HG03378 (cell line): ENCODE data around the gene NSDHL.

Experiments
- ATAC-seq: cut with Tn5 transposase; IDR thresholded peaks from one replicate; pipeline ENCODE4 v1.9.1; 2021; ENCODE audit warnings: mild to moderate bottlenecking, moderate library complexity; ENCODE audit not compliant: unreplicated experiment

NSDHL gene

DNA sequence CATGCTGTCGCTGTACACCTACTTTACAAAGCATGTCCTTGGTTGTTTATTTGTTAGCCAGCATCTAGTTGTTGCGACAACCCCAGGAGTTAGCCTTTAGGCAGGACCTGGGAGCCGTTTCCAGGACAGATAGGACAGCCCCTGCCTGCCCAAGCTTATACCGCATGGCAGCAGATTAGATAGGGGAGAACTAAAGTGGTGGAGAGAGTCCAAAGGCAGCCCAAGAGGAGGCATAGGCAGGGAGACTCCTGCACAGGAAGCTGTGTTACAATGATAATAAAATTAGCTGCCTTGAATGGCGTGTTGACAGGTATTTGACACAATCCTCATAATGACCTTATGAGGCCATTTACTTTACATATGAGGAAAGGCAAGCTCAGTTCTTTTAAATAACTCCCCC lies 13.0 kb downstream of the NSDHL start:
- no peak for ATAC-seq

DNA sequence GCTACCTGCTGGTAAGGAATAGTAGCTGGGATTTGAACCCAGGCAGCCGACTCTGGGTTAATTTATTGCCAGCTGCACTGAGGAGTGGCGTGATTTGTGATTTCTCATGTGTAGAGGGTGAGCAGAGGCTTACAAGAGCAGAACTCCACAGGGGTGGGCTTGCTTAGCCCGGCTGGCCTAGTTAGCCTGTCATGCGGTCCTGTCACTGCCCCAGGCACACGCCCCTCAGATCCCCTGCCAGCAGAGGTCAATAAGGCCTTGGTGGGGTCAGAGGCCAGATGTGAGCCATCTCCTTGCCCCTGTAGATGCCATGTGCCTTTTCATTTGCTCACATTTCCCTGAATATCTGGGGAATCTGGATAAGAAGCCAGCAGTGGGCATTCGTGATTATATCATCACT lies 13.4 kb downstream of the NSDHL start:
- no peak for ATAC-seq

DNA sequence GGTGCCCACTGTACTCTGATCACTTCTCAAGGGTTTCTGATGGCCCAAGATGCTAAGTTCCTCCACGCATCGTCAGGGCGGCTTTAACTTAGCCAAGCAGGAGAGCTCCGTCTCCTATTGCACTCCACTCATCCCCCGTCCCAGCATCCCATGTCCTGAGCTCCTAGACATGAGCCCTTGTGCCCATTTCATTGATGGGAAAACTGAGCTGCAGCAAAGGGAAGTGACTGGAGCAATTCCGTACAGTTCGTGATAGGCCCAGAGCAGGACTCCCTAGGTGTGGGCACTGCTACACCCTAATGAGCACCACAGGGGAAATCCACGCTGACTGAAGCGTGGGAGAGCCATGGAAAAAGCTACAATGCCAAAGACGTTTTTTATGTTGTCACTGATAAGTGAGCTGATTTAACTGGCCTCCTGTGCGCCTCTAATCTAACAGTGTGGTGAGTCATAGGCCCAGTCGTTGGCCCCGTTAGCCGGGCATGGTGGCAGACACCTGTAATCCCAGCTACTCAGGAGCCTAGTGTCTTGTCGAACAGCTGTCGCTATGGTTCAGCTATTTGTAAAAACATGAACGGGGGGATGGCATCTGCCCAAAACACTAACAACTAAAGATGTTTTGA lies 14.9 kb downstream of the NSDHL start:
- no peak for ATAC-seq

DNA sequence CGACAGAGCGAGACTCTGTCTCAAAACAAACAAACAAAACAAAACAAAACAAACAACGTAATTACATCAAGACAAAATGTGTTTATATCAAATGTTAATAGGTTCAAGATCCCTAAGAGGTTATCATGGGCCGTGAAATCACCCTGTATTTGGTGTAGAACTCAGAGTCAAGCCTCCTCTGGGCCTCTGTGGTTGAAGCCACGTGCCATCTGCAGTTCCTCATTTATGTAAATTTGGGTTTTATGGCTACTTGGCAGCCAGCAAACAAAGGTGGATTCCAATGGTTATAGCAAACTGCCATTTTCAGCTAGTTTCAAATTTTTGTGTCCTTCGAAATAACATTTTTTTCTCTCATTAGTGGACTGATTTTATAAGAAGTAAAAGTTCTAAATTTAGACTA lies 16.4 kb downstream of the NSDHL start:
- ATAC-seq, result no peak

DNA sequence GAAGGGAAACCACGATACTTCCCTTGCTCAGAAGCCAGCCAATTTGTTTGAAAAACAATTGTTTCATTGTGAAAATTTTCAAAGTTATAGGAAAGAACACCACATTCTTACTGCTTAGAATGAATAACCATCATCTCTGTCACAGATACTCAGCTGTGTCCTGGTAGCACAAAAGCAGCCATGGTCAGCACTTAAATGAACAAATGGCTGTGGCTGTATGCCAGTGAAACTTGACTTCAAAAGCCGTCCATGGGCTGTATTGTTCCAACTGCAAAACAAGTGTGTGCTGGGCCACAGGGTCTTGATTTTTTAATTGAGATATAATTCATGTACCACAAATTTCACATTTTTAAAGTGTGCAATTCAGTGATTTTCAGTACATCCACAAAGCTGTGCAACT lies 19.6 kb downstream of the NSDHL start:
- no peak for ATAC-seq

DNA sequence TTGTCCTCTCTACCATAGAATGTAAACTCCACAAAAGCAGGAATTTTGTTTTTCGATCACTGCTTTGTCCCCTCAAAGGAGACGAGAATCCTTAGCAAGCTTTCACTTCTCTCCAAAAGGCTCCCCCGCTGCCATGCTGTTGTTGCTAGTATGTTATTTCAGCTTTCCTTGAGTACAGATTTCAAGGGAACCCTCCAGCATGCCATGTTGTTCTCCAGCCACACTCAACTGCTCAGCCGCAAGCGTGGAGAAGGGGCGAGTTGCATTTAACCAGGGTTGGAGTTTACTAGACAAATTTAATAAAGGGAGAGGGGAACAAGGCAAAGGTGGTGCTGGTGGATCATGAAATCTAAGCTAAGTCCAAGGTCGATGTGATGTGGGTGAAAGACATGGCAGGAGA lies 23.1 kb downstream of the NSDHL start:
- no peak for ATAC-seq

DNA sequence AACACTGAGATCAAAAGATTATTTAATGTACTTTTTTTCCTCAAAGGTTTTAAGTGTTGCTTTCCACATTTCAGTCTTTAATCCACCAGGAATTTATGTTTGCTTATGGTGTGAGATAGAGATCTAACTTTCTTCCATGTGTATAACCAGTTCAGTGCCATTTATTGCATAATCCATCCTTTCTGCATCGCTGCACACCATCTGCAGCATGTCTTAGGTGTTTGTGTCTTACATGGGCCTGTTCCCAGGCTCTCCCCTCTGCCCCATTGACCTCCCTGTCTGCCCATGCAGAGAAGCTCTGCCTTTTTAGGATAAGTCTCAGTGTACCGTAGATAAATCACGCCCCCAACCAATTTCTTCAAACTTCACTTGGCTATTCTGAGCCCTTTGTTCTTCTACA lies 30.3 kb downstream of the NSDHL start:
- no peak for ATAC-seq

DNA sequence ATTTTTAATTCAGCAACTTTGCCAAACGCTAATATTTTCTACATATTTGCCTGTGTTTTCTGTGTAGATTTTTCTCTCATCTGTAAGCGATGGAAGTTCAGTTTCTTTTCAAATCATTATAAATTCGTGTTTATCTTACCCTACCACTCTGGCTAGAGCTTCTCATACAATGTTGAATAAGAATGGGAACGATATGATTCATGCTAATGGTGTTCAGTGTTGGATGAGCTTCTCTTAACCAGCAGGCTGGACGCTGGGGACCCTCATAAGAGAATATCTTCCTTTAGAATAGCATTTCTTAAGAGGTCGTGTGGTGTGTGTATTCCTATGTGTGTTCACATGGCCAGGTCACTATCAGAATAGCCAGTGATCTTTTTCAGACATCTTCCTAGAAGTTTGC lies 31.0 kb downstream of the NSDHL start:
- ATAC-seq, result no peak

DNA sequence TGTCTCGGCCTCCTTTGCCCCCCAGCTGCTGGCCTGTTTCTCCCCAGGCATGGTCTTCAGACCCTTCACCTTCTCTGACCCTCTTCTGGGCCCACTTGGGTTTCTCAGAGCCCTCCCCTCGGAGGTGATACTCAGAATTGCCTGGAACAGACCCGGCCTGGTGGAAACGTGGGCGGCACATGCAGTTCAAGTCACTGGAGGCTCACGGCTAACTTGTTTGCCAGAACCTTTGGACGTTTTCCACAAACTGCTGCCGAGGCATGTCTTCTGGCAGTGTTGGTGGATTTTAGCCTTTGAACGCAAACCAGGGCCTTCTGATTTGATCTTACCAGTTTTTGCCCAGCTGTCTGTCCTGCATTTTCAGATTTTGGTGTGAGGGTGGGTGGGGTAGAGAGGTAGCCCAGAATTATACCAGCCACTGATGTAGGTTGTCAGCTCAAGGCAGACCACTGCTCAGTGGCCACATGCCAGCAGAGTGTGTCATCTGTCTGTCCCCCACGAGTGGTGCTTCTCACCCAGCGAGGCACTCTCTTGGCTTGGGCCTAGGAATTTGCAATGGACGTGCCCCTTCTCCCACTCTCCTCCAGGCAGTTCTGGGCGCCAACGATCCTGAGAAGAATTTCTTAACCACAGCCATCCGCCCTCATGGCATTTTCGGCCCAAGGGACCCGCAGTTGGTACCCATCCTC lies 34.5 kb downstream of the NSDHL start:
- ATAC-seq, result no peak

DNA sequence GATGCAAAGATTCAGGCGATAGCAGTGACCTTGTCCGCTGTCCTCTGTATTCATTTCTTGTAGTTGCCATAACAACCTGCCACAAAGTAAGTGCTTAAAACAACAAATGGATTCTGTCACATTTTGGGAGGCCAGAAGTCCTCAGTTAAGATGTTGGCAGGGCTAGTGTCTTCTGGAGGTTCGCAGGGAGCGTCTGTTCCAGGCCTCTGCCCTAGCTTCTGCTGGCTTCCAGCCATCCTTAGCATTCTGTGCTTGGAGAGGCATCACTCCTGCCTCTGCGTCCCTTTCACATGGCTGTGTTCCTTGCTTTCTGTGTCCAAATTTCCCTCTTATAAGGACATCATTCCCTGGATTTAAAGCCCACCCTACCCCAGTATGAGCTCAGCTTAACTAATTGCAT lies 35.5 kb downstream of the NSDHL start:
- ATAC-seq, result no peak

DNA sequence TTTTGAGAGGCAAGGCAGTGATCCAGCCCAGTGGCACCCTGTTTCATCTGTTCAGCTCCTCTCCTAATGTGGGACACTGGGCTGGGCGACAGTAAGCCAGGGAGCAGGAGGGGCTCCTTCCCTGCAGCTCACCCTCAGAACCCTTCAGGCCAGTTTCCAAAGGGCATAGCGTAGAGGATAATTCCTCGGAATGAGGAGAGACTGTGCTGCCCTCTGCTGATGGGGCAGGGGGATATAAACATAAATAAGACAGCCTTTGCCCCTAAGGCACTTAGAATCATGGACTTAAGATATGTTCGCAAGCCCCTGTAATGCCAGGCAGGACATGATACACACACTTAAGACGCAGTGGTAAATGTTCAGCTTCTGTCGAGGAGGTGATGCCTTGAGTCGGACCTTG lies 39.1 kb downstream of the NSDHL start:
- ATAC-seq, result no peak

DNA sequence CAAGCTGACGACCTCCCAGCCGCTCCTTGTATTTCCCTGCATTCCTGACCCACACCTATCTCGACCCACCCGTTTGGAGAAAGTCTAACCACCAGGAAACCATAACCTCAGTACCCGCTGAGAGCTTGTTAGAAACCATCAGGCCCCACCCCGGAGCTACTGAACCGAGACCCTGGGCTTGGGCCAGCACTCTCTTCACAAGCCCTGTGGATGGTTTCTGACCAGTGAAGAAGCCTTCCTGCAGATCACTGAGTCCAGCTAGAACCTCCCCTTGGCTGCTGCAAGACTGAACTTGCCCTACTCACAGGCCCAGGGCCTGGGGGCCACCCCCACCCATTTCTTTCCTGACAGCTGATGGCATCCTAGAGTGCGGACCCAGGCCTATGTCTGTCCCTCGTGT lies 40.4 kb downstream of the NSDHL start:
- no peak for ATAC-seq

DNA sequence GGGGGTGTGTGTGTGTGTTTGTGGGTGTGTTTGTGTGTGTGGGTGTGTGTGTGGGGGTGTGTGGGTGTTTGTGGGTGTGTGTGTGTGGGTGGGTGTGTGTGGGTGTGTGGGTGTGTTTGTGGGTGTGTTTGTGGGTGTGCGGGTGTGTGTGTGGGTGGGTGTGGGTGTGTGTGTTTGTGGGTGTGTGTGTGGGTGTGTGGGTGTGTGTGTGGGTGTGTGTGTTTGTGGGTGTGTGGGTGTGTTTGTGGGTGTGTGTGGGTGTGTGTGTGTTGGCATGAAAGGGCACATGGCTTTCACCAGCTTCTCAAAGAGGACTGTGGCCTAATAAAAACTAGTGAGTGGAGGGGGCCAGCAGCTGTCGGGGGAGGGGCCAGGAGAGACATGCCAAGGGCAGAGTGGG lies 41.7 kb downstream of the NSDHL start:
- ATAC-seq, result no peak

DNA sequence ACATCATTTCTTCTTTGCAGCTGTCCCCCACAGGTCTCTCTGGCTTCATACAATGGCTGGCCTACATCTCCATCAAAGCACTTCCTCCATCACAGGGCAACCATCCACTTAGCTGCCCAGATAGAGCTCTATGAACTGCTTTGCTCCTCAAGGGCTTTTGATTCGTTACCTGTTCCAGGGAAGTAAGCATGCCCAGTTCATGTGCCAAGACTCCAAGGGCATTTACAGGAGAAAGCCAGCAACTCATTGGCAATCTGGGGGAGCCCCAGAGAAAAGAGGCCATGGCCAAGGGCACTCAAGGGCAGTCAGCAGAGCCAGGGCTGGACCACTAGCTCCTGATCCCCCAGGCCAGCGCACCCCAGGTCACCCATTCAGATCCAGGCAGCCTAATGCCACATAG lies 42.5 kb downstream of the NSDHL start:
- no peak for ATAC-seq

DNA sequence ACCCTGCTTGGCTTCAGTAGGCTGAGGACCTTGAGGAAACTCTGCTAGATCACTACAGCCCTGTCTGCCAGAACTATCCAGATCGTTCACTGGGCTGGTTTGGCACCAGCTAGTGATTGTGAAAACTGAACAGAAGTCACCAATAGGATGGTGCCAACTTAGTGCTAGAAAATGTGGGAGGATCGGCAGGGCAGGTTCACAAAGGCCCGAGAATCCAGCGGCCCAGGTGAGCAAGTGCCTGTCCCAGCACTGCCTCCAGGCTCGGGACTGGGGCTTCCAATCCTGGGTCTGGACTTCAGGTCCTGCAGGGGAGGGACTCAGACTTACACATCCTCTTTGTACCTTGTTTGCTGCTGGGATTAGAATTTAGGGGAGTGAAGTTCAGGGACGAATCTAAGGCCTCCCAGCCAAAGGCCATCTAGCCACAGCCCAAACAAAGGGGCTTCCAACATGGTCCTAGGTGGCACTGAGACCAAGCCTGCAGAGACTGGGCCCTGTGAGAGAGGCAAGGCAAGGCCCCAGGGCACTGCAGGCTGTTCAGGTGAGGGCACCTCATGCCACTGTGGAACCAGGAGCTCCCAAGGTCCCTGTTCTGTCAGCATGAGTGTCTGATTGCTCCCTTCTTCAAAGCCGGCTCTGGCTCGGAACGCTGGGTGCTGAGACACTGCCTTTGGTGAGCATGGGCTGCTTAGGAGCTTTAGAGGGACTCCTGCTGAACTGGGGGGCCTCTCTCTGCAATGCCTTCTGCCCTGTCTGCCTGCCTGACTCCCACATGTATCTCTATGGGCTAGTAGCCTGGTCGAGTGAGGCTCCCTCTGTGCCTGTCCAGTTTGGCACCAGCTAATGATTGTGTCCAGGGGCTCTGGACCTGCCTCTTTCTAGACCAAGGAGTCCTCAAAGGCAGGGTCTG lies 46.3 kb downstream of the NSDHL start:
- no peak for ATAC-seq

DNA sequence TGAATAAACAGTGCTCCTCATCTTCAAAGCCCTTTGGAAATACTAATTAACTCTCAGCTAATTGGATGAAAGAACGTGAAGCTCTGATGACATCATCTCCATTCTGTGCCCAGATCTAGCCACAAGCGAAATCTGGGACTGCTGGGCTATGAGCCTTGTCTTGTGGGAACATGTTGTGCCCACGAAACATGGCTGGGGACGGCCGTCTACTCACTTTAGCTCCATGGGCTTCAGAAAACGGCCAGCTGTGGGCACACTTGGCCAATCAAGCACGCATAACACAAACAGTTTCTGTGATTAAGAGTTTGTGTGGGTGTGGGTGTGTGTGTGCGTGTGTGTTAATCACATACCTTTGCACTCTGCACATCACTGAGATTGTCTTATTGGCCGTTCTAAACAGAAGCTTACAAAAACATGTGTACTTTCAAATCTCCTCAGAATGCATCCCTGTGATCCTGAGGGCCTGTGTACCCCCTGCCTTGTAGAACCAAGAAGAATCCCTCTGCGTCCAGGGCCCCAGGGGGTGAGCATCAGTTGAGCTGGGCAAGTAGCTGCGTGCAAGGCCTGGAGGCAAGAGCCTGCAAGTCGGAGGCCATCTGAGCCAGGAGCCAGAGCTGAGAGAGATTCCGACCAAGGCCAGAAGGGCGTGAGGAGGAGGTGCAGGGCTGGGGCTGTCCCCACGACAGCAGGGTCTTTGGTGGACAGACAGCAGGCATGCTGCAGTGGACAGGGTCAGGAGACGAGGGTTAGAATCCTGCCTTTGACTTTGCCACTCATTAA lies 48.3 kb downstream of the NSDHL start:
- no peak for ATAC-seq

DNA sequence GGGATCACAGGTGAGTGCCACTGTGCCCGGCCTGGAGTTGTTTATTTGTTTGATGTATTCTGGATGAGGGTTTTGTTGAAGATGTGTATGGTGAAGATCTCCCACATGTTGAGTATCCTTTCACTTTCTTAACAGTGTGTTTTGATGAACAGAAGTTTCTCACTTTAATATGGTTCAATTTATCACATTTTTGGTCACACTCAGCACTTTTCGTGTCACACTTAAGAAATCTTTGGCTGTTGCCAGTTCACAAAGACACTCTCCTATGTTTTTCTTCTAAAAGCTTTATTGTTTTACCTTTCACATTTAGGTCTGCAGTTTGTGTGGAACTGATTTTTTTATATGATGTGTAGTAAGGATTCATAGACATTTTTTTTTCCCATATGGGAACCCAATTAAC lies 50.4 kb downstream of the NSDHL start:
- ATAC-seq, result no peak

DNA sequence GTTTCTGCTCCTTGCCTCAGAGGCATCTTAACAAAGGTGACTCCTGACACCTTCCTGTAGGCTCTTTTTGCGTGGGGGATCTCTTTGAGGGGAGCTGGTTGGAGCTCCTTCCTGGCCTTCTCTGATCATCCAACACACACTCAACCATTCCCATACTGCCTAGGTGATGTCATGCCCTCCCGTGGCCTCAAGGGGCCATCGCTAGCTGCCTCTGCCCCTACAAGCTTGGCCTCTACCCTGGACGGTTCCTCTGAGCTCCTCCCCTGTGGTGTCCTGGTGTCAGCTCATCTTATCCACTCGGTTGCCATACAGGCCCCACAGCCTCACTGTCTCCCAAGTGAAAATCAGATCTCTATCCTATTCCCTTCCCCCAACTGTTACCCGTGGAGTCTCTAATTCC lies 53.3 kb downstream of the NSDHL start:
- no peak for ATAC-seq

DNA sequence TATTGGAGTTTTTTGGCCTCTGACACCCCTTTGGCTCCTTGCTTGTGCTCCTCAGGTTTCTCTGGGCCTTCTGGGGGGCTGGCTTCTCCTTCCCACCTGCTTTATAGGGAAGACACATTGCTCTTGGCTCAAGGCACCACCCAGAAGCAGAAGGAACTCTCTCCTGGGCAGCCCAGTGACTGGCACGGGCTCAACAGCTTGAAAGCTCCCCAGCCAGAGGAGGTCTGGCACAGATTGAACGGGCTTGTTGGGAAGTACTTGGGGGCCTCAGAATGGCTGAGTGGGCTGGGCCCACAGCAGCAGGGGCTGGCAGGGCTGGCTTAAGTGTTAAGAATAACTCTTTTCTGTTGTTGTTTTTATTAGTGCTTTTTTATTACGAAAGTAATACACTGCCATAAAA lies 55.9 kb downstream of the NSDHL start:
- no peak for ATAC-seq

DNA sequence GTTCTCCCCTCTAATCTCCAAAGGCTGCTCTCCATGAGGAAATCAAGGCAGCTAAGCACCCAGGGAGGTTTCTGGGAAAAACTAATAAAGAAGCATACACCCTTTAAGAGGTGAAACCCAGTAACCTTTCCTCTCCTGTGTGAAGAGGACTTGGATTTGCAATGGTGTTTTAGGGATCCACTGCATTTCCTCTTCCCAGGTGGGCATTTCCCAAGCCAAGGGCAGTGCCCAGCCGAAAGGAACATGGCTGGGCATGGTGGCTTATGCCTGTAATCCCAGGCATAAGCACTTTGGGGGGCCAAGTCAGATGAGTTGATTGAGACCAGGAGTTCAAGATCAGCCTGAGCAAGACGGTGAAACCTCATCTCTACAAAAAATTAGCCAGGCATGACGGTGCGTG lies 61.6 kb downstream of the NSDHL start:
- no peak for ATAC-seq
